Measurements from ENCODE around the gene RNH1. TPM values are rescaled to one million over a fixed set of nuclear protein-coding genes. Genes with fewer than 3 reads are reported as not detected.

The RNH1 gene
- total and polyA plus RNA-seq, 2 of the 8 experiments (the other 6 are each of a cell fraction or from before 2014, with no cell fraction given): 48.7 to 49.8 TPM

DNA sequence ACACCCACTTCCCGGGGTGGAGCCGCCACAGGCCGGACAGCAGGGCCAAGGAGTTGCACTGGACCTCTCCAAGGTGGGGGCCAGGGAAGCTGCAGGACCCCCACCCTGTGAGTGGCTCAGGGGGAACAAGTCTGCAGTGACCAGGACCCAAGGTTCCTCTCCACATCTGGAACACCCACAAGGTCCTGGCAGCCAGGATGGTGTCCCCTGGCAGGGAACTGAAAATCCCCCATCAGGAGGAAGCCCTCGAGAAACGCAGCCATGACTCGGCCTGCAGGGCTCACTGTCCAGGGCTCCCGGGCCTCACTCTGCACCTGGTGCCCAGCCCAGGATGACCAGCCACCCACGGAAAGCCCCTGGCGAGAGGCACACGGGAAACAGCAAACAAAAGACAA is 11.5 kb downstream of the RNH1 start (continued):
- TF ChIP-seq, protein P1, sequence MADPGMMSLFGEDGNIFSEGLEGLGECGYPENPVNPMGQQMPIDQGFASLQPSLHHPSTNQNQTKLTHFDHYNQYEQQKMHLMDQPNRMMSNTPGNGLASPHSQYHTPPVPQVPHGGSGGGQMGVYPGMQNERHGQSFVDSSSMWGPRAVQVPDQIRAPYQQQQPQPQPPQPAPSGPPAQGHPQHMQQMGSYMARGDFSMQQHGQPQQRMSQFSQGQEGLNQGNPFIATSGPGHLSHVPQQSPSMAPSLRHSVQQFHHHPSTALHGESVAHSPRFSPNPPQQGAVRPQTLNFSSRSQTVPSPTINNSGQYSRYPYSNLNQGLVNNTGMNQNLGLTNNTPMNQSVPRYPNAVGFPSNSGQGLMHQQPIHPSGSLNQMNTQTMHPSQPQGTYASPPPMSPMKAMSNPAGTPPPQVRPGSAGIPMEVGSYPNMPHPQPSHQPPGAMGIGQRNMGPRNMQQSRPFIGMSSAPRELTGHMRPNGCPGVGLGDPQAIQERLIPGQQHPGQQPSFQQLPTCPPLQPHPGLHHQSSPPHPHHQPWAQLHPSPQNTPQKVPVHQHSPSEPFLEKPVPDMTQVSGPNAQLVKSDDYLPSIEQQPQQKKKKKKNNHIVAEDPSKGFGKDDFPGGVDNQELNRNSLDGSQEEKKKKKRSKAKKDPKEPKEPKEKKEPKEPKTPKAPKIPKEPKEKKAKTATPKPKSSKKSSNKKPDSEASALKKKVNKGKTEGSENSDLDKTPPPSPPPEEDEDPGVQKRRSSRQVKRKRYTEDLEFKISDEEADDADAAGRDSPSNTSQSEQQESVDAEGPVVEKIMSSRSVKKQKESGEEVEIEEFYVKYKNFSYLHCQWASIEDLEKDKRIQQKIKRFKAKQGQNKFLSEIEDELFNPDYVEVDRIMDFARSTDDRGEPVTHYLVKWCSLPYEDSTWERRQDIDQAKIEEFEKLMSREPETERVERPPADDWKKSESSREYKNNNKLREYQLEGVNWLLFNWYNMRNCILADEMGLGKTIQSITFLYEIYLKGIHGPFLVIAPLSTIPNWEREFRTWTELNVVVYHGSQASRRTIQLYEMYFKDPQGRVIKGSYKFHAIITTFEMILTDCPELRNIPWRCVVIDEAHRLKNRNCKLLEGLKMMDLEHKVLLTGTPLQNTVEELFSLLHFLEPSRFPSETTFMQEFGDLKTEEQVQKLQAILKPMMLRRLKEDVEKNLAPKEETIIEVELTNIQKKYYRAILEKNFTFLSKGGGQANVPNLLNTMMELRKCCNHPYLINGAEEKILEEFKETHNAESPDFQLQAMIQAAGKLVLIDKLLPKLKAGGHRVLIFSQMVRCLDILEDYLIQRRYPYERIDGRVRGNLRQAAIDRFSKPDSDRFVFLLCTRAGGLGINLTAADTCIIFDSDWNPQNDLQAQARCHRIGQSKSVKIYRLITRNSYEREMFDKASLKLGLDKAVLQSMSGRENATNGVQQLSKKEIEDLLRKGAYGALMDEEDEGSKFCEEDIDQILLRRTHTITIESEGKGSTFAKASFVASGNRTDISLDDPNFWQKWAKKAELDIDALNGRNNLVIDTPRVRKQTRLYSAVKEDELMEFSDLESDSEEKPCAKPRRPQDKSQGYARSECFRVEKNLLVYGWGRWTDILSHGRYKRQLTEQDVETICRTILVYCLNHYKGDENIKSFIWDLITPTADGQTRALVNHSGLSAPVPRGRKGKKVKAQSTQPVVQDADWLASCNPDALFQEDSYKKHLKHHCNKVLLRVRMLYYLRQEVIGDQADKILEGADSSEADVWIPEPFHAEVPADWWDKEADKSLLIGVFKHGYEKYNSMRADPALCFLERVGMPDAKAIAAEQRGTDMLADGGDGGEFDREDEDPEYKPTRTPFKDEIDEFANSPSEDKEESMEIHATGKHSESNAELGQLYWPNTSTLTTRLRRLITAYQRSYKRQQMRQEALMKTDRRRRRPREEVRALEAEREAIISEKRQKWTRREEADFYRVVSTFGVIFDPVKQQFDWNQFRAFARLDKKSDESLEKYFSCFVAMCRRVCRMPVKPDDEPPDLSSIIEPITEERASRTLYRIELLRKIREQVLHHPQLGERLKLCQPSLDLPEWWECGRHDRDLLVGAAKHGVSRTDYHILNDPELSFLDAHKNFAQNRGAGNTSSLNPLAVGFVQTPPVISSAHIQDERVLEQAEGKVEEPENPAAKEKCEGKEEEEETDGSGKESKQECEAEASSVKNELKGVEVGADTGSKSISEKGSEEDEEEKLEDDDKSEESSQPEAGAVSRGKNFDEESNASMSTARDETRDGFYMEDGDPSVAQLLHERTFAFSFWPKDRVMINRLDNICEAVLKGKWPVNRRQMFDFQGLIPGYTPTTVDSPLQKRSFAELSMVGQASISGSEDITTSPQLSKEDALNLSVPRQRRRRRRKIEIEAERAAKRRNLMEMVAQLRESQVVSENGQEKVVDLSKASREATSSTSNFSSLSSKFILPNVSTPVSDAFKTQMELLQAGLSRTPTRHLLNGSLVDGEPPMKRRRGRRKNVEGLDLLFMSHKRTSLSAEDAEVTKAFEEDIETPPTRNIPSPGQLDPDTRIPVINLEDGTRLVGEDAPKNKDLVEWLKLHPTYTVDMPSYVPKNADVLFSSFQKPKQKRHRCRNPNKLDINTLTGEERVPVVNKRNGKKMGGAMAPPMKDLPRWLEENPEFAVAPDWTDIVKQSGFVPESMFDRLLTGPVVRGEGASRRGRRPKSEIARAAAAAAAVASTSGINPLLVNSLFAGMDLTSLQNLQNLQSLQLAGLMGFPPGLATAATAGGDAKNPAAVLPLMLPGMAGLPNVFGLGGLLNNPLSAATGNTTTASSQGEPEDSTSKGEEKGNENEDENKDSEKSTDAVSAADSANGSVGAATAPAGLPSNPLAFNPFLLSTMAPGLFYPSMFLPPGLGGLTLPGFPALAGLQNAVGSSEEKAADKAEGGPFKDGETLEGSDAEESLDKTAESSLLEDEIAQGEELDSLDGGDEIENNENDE (IDR thresholded peaks at IDR 0.05; ENCODE audit: insufficient replicate concordance, low read length): no peak
- no peak for TF ChIP-seq SP1 (IDR thresholded peaks at IDR 0.05; ENCODE audit: low read depth, low read length)
- no peak for TF ChIP-seq SIX5 (IDR thresholded peaks at IDR 0.05; ENCODE audit: low read depth, low read length)
- no peak for TF ChIP-seq JUND (IDR thresholded peaks at IDR 0.05; ENCODE audit: low read length)
- TF ChIP-seq RAD21 (IDR thresholded peaks at IDR 0.05 in 1 of 2, conservative IDR thresholded peaks at IDR 0.05 in 1 of 2; ENCODE audit: low read depth in 2 of 2, low read length in 2 of 2): no peak
- TF ChIP-seq KDM1A (IDR thresholded peaks at IDR 0.05; ENCODE audit: borderline replicate concordance, low read length): no peak
- TF ChIP-seq POLR2A (IDR thresholded peaks at IDR 0.05; ENCODE audit: control extremely low read depth in 1 of 2, low read depth in 2 of 2, low read length in 2 of 2): no peak
- TF ChIP-seq, protein P2, sequence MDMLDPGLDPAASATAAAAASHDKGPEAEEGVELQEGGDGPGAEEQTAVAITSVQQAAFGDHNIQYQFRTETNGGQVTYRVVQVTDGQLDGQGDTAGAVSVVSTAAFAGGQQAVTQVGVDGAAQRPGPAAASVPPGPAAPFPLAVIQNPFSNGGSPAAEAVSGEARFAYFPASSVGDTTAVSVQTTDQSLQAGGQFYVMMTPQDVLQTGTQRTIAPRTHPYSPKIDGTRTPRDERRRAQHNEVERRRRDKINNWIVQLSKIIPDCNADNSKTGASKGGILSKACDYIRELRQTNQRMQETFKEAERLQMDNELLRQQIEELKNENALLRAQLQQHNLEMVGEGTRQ (IDR thresholded peaks at IDR 0.05; ENCODE audit: low read length): no peak
- no peak for TF ChIP-seq FOSL1 (IDR thresholded peaks at IDR 0.05; ENCODE audit: insufficient read depth, low read depth, low read length)
- TF ChIP-seq NANOG (IDR thresholded peaks at IDR 0.05; ENCODE audit: insufficient read depth, low read depth, low read length, poor library complexity, severe bottlenecking): no peak

Data from H1 (cell line).